Measurements from ENCODE around the gene RFX5. TPM values are rescaled to one million over a fixed set of nuclear protein-coding genes. Genes with fewer than 3 reads are reported as not detected.
A peak's percentile ranks its signal among the peaks of the same experiment; 100 is the strongest.

RFX5 gene
- total RNA-seq, 2 experiments from 2014 or later: 55.6 to 55.7 TPM

DNA sequence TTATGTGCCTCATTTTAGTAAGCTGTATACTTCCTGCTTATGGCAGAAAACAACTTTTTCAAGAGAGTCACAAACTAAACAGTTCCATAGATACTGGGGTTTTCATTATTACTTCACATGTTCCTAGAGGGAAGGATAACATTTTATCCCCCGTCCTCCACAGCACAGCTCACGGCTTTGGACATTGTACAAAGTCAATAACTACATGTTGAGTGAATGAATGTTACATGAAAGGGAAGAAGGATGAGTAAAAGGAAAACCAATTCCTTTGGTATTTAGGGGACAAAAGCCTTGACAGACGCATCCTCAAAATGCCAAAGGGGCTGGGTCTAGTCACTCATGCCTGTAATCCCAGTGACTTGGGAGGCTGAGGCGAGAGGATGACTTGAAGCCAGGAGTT lies 34.6 kb downstream of the RFX5 start:
- H3K36me3 Mint-ChIP-seq (ENCODE audit: low read depth): peaks cover 17% of the 10 kb centered on the region

DNA sequence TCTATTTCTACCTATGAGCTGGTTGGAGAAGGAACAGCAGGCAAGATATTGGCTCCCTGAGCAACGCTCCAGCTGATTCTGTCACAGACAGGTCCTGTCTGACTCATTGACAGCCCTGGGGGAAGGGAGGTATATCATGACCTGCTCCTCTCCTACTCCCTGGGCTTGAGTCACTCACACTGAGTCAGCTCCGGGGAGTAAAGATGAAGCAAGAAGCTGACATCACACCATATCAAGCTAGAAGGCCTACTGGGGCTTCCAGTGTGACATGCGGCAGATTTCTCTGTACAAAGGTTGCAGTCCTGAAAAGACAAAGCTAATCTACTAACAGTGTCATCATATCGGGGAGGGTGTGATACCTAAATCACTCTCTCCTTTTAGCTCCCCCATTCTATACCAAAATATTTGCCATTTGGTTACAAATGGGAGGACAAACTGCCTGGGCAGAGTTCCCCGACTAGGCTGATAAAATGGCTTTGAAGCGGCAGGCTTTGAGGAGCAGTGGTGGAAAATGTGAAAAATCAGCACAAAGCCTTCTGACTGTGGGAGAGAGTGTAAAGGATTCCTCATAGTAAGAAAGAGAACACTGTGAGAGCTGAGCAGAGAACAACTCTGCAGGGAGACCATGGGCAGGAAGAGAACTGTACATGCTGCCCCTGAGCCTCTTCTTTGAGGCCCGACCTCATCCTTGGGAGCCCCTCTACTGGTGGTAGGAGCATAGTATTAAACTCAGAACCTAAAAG lies 35.3 kb downstream of the RFX5 start:
- ATAC-seq (peak; percentile 100), DNase-seq (peak; percentile 93)
- Mint-ChIP-seq H3K4me3 (peak overlapping the region; percentile 0), H3K4me1 (ENCODE audit: low read depth) (peaks cover 27% of the 10 kb centered on the region), H3K27me3 (no peaks in the 10 kb centered on the region), H3K36me3 (ENCODE audit: low read depth) (peaks cover 19% of the 10 kb centered on the region), H3K9me3 (no peaks in the 10 kb centered on the region), H3K27ac (peak overlapping the region; percentile 97)
- CTCF ChIA-PET: interaction anchor here (0.8 to 14.1 kb wide), 8 partner anchors 8 to 100 kb away, joined by 3 to 179 read pairs (median 4); partner anchors contain the start of gene PI4KB
- TF ChIP-seq, protein P1, sequence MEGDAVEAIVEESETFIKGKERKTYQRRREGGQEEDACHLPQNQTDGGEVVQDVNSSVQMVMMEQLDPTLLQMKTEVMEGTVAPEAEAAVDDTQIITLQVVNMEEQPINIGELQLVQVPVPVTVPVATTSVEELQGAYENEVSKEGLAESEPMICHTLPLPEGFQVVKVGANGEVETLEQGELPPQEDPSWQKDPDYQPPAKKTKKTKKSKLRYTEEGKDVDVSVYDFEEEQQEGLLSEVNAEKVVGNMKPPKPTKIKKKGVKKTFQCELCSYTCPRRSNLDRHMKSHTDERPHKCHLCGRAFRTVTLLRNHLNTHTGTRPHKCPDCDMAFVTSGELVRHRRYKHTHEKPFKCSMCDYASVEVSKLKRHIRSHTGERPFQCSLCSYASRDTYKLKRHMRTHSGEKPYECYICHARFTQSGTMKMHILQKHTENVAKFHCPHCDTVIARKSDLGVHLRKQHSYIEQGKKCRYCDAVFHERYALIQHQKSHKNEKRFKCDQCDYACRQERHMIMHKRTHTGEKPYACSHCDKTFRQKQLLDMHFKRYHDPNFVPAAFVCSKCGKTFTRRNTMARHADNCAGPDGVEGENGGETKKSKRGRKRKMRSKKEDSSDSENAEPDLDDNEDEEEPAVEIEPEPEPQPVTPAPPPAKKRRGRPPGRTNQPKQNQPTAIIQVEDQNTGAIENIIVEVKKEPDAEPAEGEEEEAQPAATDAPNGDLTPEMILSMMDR (IDR thresholded peaks at IDR 0.05): no peak
- POLR2A ChIA-PET: interaction anchor here (0.5 to 10.6 kb wide), 15 partner anchors 10 to 294 kb away, joined by 3 to 120 read pairs (median 5); partner anchors contain the start of genes PI4KB, PSMB4, RFX5 and VPS72
- intact Hi-C loops (cut with micrococcal nuclease): no loop called here

More for the DNA sequence above, 34.6 kb downstream of the RFX5 start:
- Mint-ChIP-seq H3K27me3 (no peaks in the 10 kb centered on the region), H3K4me3 (peak overlapping the region; percentile 0), H3K4me1 (ENCODE audit: low read depth) (peaks cover 27% of the 10 kb centered on the region), H3K27ac (peak overlapping the region; percentile 97), H3K9me3 (no peaks in the 10 kb centered on the region)
- DNase-seq (no peak), ATAC-seq (no peak)
- CTCF ChIA-PET: interaction anchor here (0.6 to 14.1 kb wide), 8 partner anchors 8 to 213 kb away, joined by 3 to 179 read pairs (median 4); partner anchors contain the start of gene PI4KB
- POLR2A ChIA-PET: interaction anchor here (0.5 to 10.6 kb wide), 8 partner anchors 13 to 35 kb away, joined by 3 to 120 read pairs (median 10); partner anchors contain the start of genes PI4KB, RFX5 and ZNF687
- intact Hi-C loops (cut with micrococcal nuclease): no loop called here
- TF ChIP-seq, protein P1 (IDR thresholded peaks at IDR 0.05): no peak

DNA sequence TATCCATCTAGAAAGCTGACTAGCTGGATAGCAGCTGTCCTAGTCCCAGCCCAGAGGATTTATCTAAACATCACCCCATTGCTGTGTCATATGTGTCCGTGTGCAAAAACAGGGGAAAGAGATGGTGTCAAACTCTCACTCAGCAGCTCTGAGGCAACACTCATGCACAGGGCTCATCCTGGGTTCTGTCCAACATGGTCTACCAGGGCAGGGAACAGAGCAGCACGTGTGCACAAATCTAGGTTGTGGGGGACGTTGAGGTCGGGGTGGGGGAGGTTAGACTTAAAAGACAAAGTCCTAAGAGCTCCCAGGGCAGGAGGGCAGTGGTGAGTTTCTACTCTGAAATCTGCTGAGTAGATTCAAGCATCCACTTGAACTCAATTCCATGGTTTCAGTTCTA lies 36.0 kb downstream of the RFX5 start:
- Mint-ChIP-seq H3K9me3 (no peaks in the 10 kb centered on the region), H3K27ac (peak overlapping the region; percentile 97), H3K4me3 (no peak overlapping the region), H3K4me1 (ENCODE audit: low read depth) (peaks cover 27% of the 10 kb centered on the region), H3K36me3 (ENCODE audit: low read depth) (peaks cover 24% of the 10 kb centered on the region), H3K27me3 (no peaks in the 10 kb centered on the region)
- ChIA-PET POLR2A (interaction anchor here (0.6 to 10.6 kb wide), 14 partner anchors 10 to 295 kb away, joined by 3 to 120 read pairs (median 6); partner anchors contain the start of genes PI4KB, PSMB4, VPS72 and ZNF687), CTCF (interaction anchor here (0.8 to 14.1 kb wide), 5 partner anchors 10 to 99 kb away, joined by 3 to 179 read pairs (median 9); no protein-coding TSS in a partner anchor)
- ATAC-seq (no peak), DNase-seq (no peak)
- TF ChIP-seq, protein P1 (IDR thresholded peaks at IDR 0.05): no peak
- intact Hi-C loops (cut with micrococcal nuclease): no loop called here

DNA sequence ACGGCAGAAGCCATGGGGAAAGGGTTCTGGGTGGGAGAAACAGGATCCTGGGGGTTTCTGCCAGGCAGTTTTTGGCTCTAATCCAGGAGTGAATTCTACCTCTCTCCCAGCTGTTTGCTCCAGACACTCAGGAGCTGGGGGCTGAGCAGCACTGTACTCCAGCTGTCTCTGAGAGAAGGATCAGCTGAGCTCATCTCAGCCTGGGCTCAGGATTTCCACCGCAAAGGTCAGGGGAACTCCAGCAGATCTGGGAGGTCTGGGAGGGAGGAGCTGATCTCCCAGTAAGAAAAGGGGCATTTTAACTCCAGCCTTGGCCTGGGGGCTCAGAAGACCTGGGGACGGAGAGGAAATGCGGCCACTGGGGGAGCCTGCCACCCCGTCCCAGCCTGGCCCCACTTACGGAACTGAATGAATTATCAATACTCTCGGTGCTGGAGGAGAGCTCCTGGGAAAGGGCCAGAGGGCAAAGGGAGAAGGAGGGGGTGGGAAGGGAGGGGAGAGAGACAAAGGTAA lies 37.2 kb downstream of the RFX5 start:
- Mint-ChIP-seq H3K27ac (peak overlapping the region; percentile 46), H3K4me3 (no peak overlapping the region), H3K36me3 (ENCODE audit: low read depth) (peaks cover 33% of the 10 kb centered on the region), H3K4me1 (ENCODE audit: low read depth) (peaks cover 27% of the 10 kb centered on the region), H3K9me3 (no peaks in the 10 kb centered on the region), H3K27me3 (no peaks in the 10 kb centered on the region)
- ATAC-seq: no peak
- no peak for DNase-seq
- TF ChIP-seq, protein P1 (IDR thresholded peaks at IDR 0.05): no peak
- ChIA-PET CTCF (interaction anchor here (1.1 to 14.1 kb wide), 5 partner anchors 11 to 31 kb away, joined by 3 to 179 read pairs (median 4); no protein-coding TSS in a partner anchor), POLR2A (interaction anchor here (0.6 to 10.6 kb wide), 10 partner anchors 9 to 382 kb away, joined by 3 to 120 read pairs (median 8); partner anchors contain the start of genes PI4KB, PSMB4 and ZNF687)
- intact Hi-C loops (cut with micrococcal nuclease): no loop called here
